ENCODE results near the gene STN1.

STN1 gene

GRCh38 chr10:103934308-103934707, 16.3 kb upstream of the STN1 start:
- ATAC-seq, result no peak
- Mint-ChIP-seq H3K27me3 (no peaks in the 10 kb centered on the region), H3K9me3 (no peaks in the 10 kb centered on the region), H3K27ac (no peak overlapping the region), H3K36me3 (no peaks in the 10 kb centered on the region), H3K4me3 (no peak overlapping the region), H3K4me1 (no peaks in the 10 kb centered on the region)

- ATAC-seq, result no peak
These were observed 15.7 kb upstream of the STN1 start for GRCh38 chr10:103933557-103934121.

GRCh38 chr10:103932971-103933370, 15.0 kb upstream of the STN1 start:
- H3K9me3 Mint-ChIP-seq, result no peaks in the 10 kb centered on the region
- H3K27ac Mint-ChIP-seq, result no peak overlapping the region
- no peak overlapping the region for H3K4me3 Mint-ChIP-seq
- H3K4me1 Mint-ChIP-seq, result no peaks in the 10 kb centered on the region
- no peaks in the 10 kb centered on the region for H3K27me3 Mint-ChIP-seq
- no peak for ATAC-seq
- H3K36me3 Mint-ChIP-seq, result no peaks in the 10 kb centered on the region

More at GRCh38 chr10:103933557-103934121, 15.7 kb upstream of the STN1 start:
- no peaks in the 10 kb centered on the region for H3K4me1 Mint-ChIP-seq
- H3K9me3 Mint-ChIP-seq, result no peaks in the 10 kb centered on the region
- H3K4me3 Mint-ChIP-seq, result no peak overlapping the region
- H3K27me3 Mint-ChIP-seq, result no peaks in the 10 kb centered on the region
- H3K27ac Mint-ChIP-seq, result no peak overlapping the region
- H3K36me3 Mint-ChIP-seq, result no peaks in the 10 kb centered on the region

GRCh38 chr10:103932271-103932670, 14.3 kb upstream of the STN1 start:
- no peak overlapping the region for H3K4me3 Mint-ChIP-seq
- H3K9me3 Mint-ChIP-seq, result no peaks in the 10 kb centered on the region
- no peak overlapping the region for H3K27ac Mint-ChIP-seq
- no peaks in the 10 kb centered on the region for H3K4me1 Mint-ChIP-seq
- no peaks in the 10 kb centered on the region for H3K27me3 Mint-ChIP-seq
- no peaks in the 10 kb centered on the region for H3K36me3 Mint-ChIP-seq
- no peak for ATAC-seq

GRCh38 chr10:103931603-103932002, 13.6 kb upstream of the STN1 start:
- H3K9me3 Mint-ChIP-seq, result no peaks in the 10 kb centered on the region
- no peaks in the 10 kb centered on the region for H3K27me3 Mint-ChIP-seq
- no peak for ATAC-seq
- H3K27ac Mint-ChIP-seq, result no peak overlapping the region
- no peaks in the 10 kb centered on the region for H3K36me3 Mint-ChIP-seq
- no peaks in the 10 kb centered on the region for H3K4me1 Mint-ChIP-seq
- H3K4me3 Mint-ChIP-seq, result no peak overlapping the region

GRCh38 chr10:103930881-103931280, 12.9 kb upstream of the STN1 start:
- no peak overlapping the region for H3K27ac Mint-ChIP-seq
- H3K4me1 Mint-ChIP-seq, result no peaks in the 10 kb centered on the region
- no peaks in the 10 kb centered on the region for H3K36me3 Mint-ChIP-seq

GRCh38 chr10:103930449-103930848, 12.5 kb upstream of the STN1 start:
- H3K4me3 Mint-ChIP-seq, result no peak overlapping the region
- H3K27ac Mint-ChIP-seq, result no peak overlapping the region
- H3K36me3 Mint-ChIP-seq, result no peaks in the 10 kb centered on the region
- no peaks in the 10 kb centered on the region for H3K27me3 Mint-ChIP-seq
- no peak for ATAC-seq
- no peaks in the 10 kb centered on the region for H3K9me3 Mint-ChIP-seq
- H3K4me1 Mint-ChIP-seq, result no peaks in the 10 kb centered on the region

More at GRCh38 chr10:103930881-103931280, 12.9 kb upstream of the STN1 start:
- no peak for ATAC-seq
- Mint-ChIP-seq H3K27me3 (no peaks in the 10 kb centered on the region), H3K9me3 (no peaks in the 10 kb centered on the region), H3K4me3 (no peak overlapping the region)

- no peak for ATAC-seq
- Mint-ChIP-seq H3K9me3 (no peaks in the 10 kb centered on the region), H3K27ac (no peak overlapping the region), H3K27me3 (no peaks in the 10 kb centered on the region), H3K4me1 (no peaks in the 10 kb centered on the region), H3K36me3 (no peaks in the 10 kb centered on the region), H3K4me3 (no peak overlapping the region)
These were observed 11.5 kb upstream of the STN1 start for GRCh38 chr10:103929381-103929921.

GRCh38 chr10:103928784-103929183, 10.8 kb upstream of the STN1 start:
- Mint-ChIP-seq H3K9me3 (no peaks in the 10 kb centered on the region), H3K4me1 (no peaks in the 10 kb centered on the region), H3K36me3 (no peaks in the 10 kb centered on the region), H3K27me3 (no peaks in the 10 kb centered on the region), H3K27ac (no peak overlapping the region), H3K4me3 (no peak overlapping the region)
- no peak for ATAC-seq

- ATAC-seq, result no peak
- H3K36me3 Mint-ChIP-seq, result no peaks in the 10 kb centered on the region
- H3K27ac Mint-ChIP-seq, result no peak overlapping the region
- no peak overlapping the region for H3K4me3 Mint-ChIP-seq
- H3K27me3 Mint-ChIP-seq, result no peaks in the 10 kb centered on the region
- H3K9me3 Mint-ChIP-seq, result no peaks in the 10 kb centered on the region
- H3K4me1 Mint-ChIP-seq, result no peaks in the 10 kb centered on the region
These were observed 8.8 kb upstream of the STN1 start for GRCh38 chr10:103926722-103927319.

- H3K4me3 Mint-ChIP-seq, result no peak overlapping the region
- H3K9me3 Mint-ChIP-seq, result no peaks in the 10 kb centered on the region
- no peak for ATAC-seq
- no peaks in the 10 kb centered on the region for H3K36me3 Mint-ChIP-seq
- no peaks in the 10 kb centered on the region for H3K4me1 Mint-ChIP-seq
- H3K27me3 Mint-ChIP-seq, result no peaks in the 10 kb centered on the region
- no peak overlapping the region for H3K27ac Mint-ChIP-seq
These were observed 7.6 kb upstream of the STN1 start for GRCh38 chr10:103925591-103925990.

GRCh38 chr10:103923502-103923901, 5.5 kb upstream of the STN1 start:
- ATAC-seq, result no peak
- Mint-ChIP-seq H3K27ac (no peak overlapping the region), H3K4me3 (no peak overlapping the region), H3K27me3 (no peaks in the 10 kb centered on the region), H3K36me3 (no peaks in the 10 kb centered on the region), H3K9me3 (no peaks in the 10 kb centered on the region), H3K4me1 (peaks cover 4% of the 10 kb centered on the region)

- H3K4me1 Mint-ChIP-seq, result peaks cover 8% of the 10 kb centered on the region
- no peak overlapping the region for H3K27ac Mint-ChIP-seq
- no peak for ATAC-seq
- H3K27me3 Mint-ChIP-seq, result no peaks in the 10 kb centered on the region
- H3K36me3 Mint-ChIP-seq, result no peaks in the 10 kb centered on the region
- H3K9me3 Mint-ChIP-seq, result no peaks in the 10 kb centered on the region
- H3K4me3 Mint-ChIP-seq, result no peak overlapping the region
These were observed 4.7 kb upstream of the STN1 start for GRCh38 chr10:103922659-103923058.

GRCh38 chr10:103921750-103922195, 3.8 kb upstream of the STN1 start:
- H3K4me1 Mint-ChIP-seq, result peaks cover 17% of the 10 kb centered on the region
- no peaks in the 10 kb centered on the region for H3K27me3 Mint-ChIP-seq
- no peaks in the 10 kb centered on the region for H3K9me3 Mint-ChIP-seq
- ATAC-seq, result no peak
- no peak overlapping the region for H3K27ac Mint-ChIP-seq
- H3K36me3 Mint-ChIP-seq, result no peaks in the 10 kb centered on the region
- H3K4me3 Mint-ChIP-seq, result no peak overlapping the region

GRCh38 chr10:103921248-103921647, 3.3 kb upstream of the STN1 start:
- Mint-ChIP-seq H3K4me3 (no peak overlapping the region), H3K36me3 (no peaks in the 10 kb centered on the region), H3K4me1 (peaks cover 20% of the 10 kb centered on the region), H3K27ac (no peak overlapping the region), H3K27me3 (no peaks in the 10 kb centered on the region), H3K9me3 (no peaks in the 10 kb centered on the region)
- ATAC-seq, result no peak

- H3K36me3 Mint-ChIP-seq, result no peaks in the 10 kb centered on the region
- no peaks in the 10 kb centered on the region for H3K27me3 Mint-ChIP-seq
- no peak overlapping the region for H3K4me3 Mint-ChIP-seq
- peaks cover 25% of the 10 kb centered on the region for H3K4me1 Mint-ChIP-seq
- peaks cover 3% of the 10 kb centered on the region for H3K9me3 Mint-ChIP-seq
- ATAC-seq, result no peak
- H3K27ac Mint-ChIP-seq, result no peak overlapping the region
These were observed 1.7 kb upstream of the STN1 start for GRCh38 chr10:103919648-103920025.
